Ammon's horn (tissue), 1 donor: ENCODE results near the gene TTC39C.
A peak's percentile ranks its signal among the peaks of the same experiment; 100 is the strongest.

Experiments
- DNase-seq: peaks from one replicate; pipeline ENCODE4 v3.0.0-alpha.2; 2016; ENCODE audit warnings: low spot score

TTC39C gene

DNA sequence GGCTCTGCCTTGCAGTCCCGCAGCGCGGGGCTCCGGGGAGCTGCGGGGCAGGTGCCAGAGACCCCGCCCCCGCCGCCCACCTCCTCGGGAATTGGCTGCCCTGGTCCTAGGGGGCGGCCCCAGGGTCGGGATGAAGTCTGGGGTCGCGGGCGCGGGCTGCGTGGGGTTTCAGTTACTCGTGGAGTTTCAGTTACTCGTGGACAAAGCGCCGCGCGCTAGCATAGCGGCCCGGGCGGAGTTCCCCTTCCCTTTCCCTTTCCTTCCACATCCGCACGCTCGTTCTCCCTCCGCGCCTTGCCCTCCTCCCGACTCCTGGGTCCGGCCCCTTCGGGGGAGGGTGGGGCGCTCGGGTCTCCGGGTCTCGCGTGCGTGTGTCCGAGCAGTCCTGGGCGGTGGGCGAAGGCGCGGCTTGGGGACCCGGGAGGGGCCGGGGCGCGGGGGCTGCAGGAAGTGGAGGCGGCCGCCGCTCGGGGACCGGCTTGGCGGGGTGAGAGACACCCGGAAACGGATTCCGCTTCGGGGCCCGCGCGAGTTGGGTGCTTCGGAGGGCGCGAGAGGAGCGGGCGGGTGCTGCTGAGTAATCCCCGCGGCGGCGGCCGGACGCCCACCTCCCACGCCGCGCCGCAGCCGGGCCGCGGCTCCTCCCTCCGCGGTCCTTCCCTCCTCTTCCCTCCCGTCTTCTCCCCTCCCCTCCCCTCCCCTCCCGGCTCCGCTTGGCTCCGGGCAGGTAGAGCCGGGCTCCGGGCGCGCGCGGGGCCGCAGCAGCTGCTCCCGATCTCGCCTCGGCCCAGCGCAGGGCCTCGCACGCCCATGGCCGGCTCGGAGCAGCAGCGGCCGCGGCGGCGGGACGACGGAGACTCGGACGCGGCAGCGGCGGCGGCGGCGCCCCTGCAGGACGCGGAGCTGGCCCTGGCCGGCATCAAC is at the start of gene TTC39C:
Gene TTC39C, plus strand, starts transcription at position 693 of the 924 bp plus-strand sequence. Its CDS starts 118 bp downstream, at position 811.
- DNase-seq, result peak; percentile 58

DNA sequence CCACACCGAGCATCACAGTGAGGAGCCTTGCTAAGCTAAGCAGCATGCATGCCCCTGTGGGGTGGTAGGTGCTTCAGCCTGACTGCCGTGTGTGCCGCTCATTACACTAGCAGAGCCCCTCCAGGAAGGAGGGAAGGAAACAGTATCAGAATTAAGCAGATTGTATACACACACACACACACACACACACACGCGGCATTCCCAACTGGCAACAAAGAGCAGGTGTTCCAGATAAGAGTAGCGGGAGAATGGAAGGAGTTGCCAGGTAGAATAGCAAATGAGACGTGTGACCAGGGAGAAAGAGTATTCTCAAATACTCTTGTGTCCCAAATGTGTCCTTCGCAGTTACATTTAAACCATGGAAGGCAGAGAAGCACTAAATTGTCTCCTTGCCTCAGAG is 47.6 kb upstream of the TTC39C start:
- DNase-seq, result no peak

GRCh38 chr18:23967321-23968089 is 47.0 kb upstream of the TTC39C start:
- peak; percentile 26 for DNase-seq

GRCh38 chr18:23968638-23969604 is 45.6 kb upstream of the TTC39C start:
- DNase-seq, result no peak

- no peak for DNase-seq
Measured at GRCh38 chr18:23969664-23970063, 44.9 kb upstream of the TTC39C start.

DNA sequence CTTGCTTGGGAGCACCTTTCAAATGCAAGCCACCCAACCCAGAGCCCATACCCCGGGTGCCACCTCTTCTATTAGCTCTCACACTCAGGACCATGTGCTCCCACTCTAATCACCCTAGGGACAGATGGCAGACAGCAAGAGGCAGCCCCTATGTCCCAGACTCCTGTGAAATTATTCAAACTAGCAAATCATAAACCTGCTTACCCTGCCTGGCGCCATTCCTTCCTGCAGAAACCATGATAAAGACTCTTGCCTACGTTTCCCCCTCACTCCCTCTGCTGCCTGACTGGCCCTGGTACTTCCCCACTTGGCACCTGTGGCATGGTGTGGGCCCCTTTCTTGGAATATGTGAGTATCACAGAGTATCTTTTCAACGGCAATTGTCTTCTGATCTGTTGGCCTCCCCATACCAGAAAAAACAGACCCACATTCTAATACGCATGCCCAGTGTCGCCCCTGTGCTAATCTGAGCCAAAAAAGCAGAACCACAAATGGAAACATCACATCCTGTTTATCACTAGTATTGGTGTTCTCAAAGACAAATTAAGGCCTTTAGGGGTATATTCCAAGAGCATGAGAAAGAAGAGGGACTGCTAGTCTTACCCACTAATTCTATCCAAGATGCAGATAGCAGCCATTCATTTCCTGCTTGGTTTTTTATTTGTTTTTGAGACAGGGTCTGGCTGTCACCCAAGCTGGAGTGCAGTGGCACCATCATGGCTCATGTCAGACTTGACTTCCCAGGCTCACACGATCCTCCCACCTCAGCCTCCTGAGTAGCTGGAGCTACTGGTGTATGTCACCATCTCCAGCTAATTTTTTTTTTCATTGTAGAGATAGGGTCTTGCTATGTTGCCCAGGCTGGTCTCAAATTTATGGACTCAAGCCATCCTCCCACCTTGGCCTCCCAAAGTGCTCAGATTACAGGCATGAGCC is 44.1 kb upstream of the TTC39C start:
- no peak for DNase-seq

GRCh38 chr18:23971097-23971440 is 43.5 kb upstream of the TTC39C start:
- DNase-seq, result no peak

- DNase-seq, result no peak
Measured at GRCh38 chr18:23971666-23972230, 42.8 kb upstream of the TTC39C start.

DNA sequence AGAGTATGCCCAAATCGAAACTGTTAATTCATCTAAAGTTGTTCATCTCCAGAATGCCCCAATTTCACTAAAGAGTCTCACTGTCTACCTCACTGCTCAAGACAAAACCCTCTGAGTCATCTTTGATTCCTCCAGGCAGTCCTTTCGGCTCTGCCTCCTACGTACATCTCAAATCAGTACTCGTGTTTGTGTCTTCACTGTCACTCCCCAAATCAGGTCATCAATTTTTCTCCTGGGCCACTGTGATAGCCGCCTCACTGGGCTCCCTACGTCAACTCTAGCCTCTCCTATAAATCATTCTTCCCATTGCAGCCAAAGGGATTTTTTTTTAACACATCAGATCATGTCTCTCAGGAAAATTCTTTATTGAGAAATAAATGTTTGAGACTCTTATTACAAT is 42.1 kb upstream of the TTC39C start:
- DNase-seq, result no peak

DNA sequence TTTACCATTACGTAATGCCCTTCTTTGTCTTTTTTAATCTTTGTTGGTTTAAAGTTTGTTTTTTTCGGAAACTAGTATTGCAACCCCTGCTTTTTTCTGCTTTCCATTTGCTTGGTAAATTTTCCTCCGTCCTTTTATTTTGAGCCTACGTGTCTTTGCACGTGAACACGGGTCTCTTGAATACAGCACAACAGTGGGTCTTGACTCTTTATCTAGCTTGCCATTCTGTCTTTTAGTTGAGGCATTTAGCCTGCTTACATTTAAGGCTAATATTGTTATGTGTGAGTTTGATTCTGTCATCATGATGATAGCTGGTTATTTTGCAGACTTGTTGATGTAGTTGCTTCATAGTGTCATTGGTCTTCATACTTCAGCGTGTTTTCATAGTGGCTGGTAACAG is 37.5 kb upstream of the TTC39C start:
- no peak for DNase-seq

- DNase-seq, result no peak
Measured at GRCh38 chr18:23977719-23978483, 36.7 kb upstream of the TTC39C start.

GRCh38 chr18:23981369-23981980 is 33.1 kb upstream of the TTC39C start:
- no peak for DNase-seq

GRCh38 chr18:23982155-23983079 is 32.1 kb upstream of the TTC39C start:
- peak; percentile 40 for DNase-seq

DNA sequence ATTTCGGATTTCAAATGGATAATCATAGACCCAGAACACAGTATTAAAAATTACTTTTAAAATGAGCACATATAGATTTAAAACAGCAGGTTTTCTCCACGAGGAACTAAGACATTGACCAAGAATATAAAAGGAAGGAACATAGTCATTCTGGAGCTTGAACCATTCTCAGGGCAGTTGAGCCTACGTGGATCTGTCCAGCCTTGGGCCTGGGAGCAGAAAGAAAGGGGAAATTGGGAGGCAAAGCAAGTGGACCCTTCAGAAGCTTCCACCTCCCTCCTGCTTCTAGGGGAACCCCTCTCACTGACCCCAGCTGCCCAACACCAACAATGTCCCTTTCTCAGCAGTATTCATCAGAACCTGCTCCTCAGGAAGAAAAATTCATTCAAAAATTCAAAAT is 31.4 kb upstream of the TTC39C start:
- DNase-seq, result no peak

- no peak for DNase-seq
Measured at GRCh38 chr18:23986600-23987359, 27.8 kb upstream of the TTC39C start.

- no peak for DNase-seq
Measured at GRCh38 chr18:23990474-23991410, 23.8 kb upstream of the TTC39C start.
